ENCODE data around the gene PAX7. TPM values are rescaled to one million over a fixed set of nuclear protein-coding genes. Genes with fewer than 3 reads are reported as not detected.

The PAX7 gene
- total and polyA plus RNA-seq, 2 experiments from 2014 or later = not detected

- H3K4me3 ChIP-seq = no peak overlapping the region
- no peak for DNase-seq (ENCODE audit: low read depth in 1 of 2, low spot score in 1 of 2)
- no peak for TF ChIP-seq CTCF (IDR thresholded peaks at IDR 0.05; ENCODE audit: low read depth, low read length)
- H3K27me3 ChIP-seq = no peaks in the 10 kb centered on the region
- no peak overlapping the region for H3K27ac ChIP-seq
- no peaks in the 10 kb centered on the region for H3K9me3 ChIP-seq (ENCODE audit: low read depth)
- H3K4me1 ChIP-seq (ENCODE audit: low read depth) = no peaks in the 10 kb centered on the region
- no peaks in the 10 kb centered on the region for H3K36me3 ChIP-seq
Measured at GRCh38 chr1:18775341-18775740, 144.7 kb downstream of the PAX7 start.

- no peak for DNase-seq (ENCODE audit: low read depth in 1 of 2, low spot score in 1 of 2)
- H3K4me1 ChIP-seq (ENCODE audit: low read depth) = no peaks in the 10 kb centered on the region
Measured at GRCh38 chr1:18776777-18777176, 146.1 kb downstream of the PAX7 start.

DNA sequence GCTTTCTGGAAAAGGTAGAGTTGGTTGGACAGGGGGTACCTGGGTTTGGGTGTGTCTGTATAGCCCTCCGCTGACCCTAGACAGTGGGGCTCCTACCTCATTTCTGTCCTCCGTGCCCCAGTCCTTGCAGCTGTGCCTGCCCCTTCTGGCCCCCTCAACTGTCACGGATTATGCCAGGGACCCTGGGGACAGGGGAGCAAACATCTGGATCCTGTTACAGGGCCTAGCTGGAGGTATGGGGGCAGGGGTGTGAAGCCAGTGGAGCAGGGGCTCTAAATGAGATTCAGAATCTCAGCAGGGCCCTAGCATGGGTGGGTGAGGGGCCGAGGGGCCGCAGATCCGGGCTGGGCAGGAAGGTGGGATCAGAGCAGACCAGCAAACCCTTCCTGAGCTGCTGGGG, 147.8 kb downstream of the PAX7 start:
- H3K27ac ChIP-seq = no peak overlapping the region
- no peaks in the 10 kb centered on the region for H3K9me3 ChIP-seq (ENCODE audit: low read depth)
- no peaks in the 10 kb centered on the region for H3K4me1 ChIP-seq (ENCODE audit: low read depth)
- DNase-seq (ENCODE audit: low read depth in 1 of 2, low spot score in 1 of 2) = no peak
- H3K27me3 ChIP-seq = no peaks in the 10 kb centered on the region
- H3K4me3 ChIP-seq = no peak overlapping the region
- no peaks in the 10 kb centered on the region for H3K36me3 ChIP-seq
- no peak for TF ChIP-seq CTCF (IDR thresholded peaks at IDR 0.05; ENCODE audit: low read depth, low read length)

More at GRCh38 chr1:18776777-18777176, 146.1 kb downstream of the PAX7 start:
- no peak overlapping the region for H3K27ac ChIP-seq
- no peak for TF ChIP-seq CTCF (IDR thresholded peaks at IDR 0.05; ENCODE audit: low read depth, low read length)
- no peaks in the 10 kb centered on the region for H3K9me3 ChIP-seq (ENCODE audit: low read depth)
- no peaks in the 10 kb centered on the region for H3K27me3 ChIP-seq
- H3K4me3 ChIP-seq = no peak overlapping the region
- H3K36me3 ChIP-seq = no peaks in the 10 kb centered on the region

DNA sequence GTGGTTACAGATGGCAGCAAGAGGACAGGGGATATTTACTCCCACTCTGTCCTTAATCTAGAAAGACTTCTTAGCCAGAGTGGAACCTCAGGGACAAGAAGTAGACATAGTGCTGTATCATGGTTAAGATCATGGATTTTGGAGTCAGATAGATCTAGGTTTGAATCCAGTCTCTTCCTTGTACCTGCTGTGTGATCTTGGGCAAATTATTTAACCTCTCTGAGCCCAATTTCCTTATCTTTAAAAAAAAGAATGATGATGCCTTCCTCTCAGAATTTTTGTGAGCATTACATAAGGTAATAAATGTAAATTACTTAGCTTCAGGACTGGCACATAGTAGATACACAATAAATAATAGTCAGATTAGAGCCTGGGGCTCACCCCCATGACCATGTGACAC, 150.4 kb downstream of the PAX7 start:
- Histone ChIP-seq H3K27me3 (no peaks in the 10 kb centered on the region), H3K9me3 (ENCODE audit: low read depth) (no peaks in the 10 kb centered on the region), H3K4me3 (no peak overlapping the region), H3K36me3 (no peaks in the 10 kb centered on the region), H3K27ac (no peak overlapping the region), H3K4me1 (ENCODE audit: low read depth) (no peaks in the 10 kb centered on the region)
- DNase-seq (ENCODE audit: low read depth in 1 of 2, low spot score in 1 of 2) = no peak
- TF ChIP-seq CTCF (IDR thresholded peaks at IDR 0.05; ENCODE audit: low read depth, low read length) = no peak

DNA sequence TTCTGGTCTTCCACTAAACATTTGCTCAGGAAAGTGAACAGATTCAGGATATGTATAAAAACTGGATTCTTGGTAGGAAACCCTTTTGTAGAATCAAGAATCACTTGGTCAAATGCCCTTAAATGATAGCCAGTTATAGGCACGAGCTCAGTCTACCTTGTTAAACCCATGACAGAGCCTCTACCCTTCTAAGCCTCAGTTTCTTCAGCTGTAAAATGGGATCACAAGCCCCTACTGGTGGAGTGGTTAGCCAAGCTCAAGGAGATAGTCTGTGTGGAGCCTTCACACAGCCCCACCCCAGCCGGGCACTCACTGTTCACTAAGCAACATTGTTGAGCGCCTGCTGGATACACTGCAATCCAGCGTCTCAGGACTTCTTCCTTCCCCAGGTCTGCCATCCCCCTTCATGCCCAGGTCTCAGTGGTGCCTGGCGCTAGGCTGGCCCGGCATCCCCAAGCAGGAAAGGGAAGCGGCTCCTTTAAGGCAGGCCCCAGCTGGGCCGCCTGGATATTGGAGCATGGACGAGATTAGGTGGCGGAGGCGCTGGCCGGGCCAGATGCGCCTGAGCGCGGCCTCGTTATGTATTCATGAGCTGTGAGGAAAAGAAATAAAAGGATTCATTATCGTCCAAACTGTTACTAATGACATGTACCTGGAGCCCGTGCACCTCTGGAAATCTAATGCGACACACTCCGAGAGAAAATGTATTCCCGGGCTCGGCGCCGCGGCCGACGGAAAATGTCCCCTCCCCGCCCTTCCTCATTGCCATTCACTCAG, 153.2 kb downstream of the PAX7 start:
- Histone ChIP-seq H3K4me1 (ENCODE audit: low read depth) (no peaks in the 10 kb centered on the region), H3K4me3 (no peak overlapping the region), H3K27ac (no peak overlapping the region), H3K9me3 (ENCODE audit: low read depth) (no peaks in the 10 kb centered on the region), H3K27me3 (no peaks in the 10 kb centered on the region), H3K36me3 (no peaks in the 10 kb centered on the region)
- DNase-seq (ENCODE audit: low read depth in 1 of 2, low spot score in 1 of 2) = peak in 1 of 2 donors; percentile 26
- no peak for TF ChIP-seq CTCF (IDR thresholded peaks at IDR 0.05; ENCODE audit: low read depth, low read length)

Measured in cardiac muscle cell (in vitro differentiated cells and primary cell).